Esophagus (tissue), 2 donors: ENCODE data around the gene CACNG4. TPM values are rescaled to one million over a fixed set of nuclear protein-coding genes. Genes with fewer than 3 reads are reported as not detected.

ENCODE experiments used
- H3K27ac ChIP-seq, 2 donors: one replicate each; pipeline ENCODE4 v1.5.1; 2013; ENCODE audit warnings: low read depth in 2 of 2, mild to moderate bottlenecking in 2 of 2, inconsistent platforms in 1 of 2, low read length in 1 of 2, moderate library complexity in 1 of 2
- H3K27me3 ChIP-seq, 2 donors: one replicate each; pipeline ENCODE4 v1.6.1; 2013; ENCODE audit warnings: low read length in 2 of 2, control low read depth in 1 of 2, mild to moderate bottlenecking in 1 of 2; ENCODE audit not compliant: insufficient read depth in 2 of 2, control insufficient read depth in 1 of 2
- H3K36me3 ChIP-seq, 2 donors: one replicate each; pipeline ENCODE4 v1.6.1; 2013; ENCODE audit warnings: low read length in 1 of 2; ENCODE audit not compliant: control insufficient read depth in 2 of 2, insufficient read depth in 2 of 2
- H3K4me1 ChIP-seq, 2 donors: one replicate each; pipeline ENCODE4 v1.6.1; 2013; ENCODE audit warnings: low read length in 1 of 2; ENCODE audit not compliant: control insufficient read depth in 2 of 2, insufficient read depth in 2 of 2
- H3K4me3 ChIP-seq, 2 donors: one replicate each; pipeline ENCODE4 v1.5.1; 2013; ENCODE audit warnings: low read length in 2 of 2, mild to moderate bottlenecking in 2 of 2, low read depth in 1 of 2, moderate library complexity in 1 of 2
- H3K9me3 ChIP-seq, 2 donors: one replicate each; pipeline ENCODE4 v1.6.1; 2013; ENCODE audit warnings: mild to moderate bottlenecking in 2 of 2, low read depth in 1 of 2, low read length in 1 of 2, moderate library complexity in 1 of 2; ENCODE audit not compliant: control insufficient read depth in 2 of 2, insufficient read depth in 1 of 2
- WGBS, 2 donors: extraction: QIAGEN DNeasy Blood & Tissue Kit; methylation state at CpG; one replicate each; pipeline ENCODE4 v1.1.7; 2013; 5-methylcytosine and 5-hydroxymethylcytosine counted together
- polyA plus RNA-seq, 2 donors: library from polyadenylated mRNA; stranded (reverse); fragments of 200-250 nt; gene quantifications; one replicate each; pipeline ENCODE4 v1.2.3, GENCODE V29; 2013
- donor health status: healthy with polysubstance abuse.
- donor health status: Bipolar disorder and iron deficiency.

The CACNG4 gene
- polyA plus RNA-seq, 2 donors, result 0.18 to 0.29 TPM

GRCh38 chr17:67017910-67018309 is 53.4 kb downstream of the CACNG4 start:
- Histone ChIP-seq H3K27ac (no peak overlapping the region), H3K4me1 (no peaks in the 10 kb centered on the region), H3K4me3 (no peak overlapping the region), H3K9me3 (peaks cover 0 to 2% of the 10 kb centered on the region in 2 donors), H3K27me3 (no peaks in the 10 kb centered on the region), H3K36me3 (no peaks in the 10 kb centered on the region)
- WGBS, 2 donors, result 85 to 88% methylated on average over 14 of the region's 14 CpGs

GRCh38 chr17:67018471-67019434 is 54.2 kb downstream of the CACNG4 start:
- no peaks in the 10 kb centered on the region for H3K27me3 ChIP-seq
- H3K36me3 ChIP-seq, result no peaks in the 10 kb centered on the region
- H3K27ac ChIP-seq, result no peak overlapping the region
- no peaks in the 10 kb centered on the region for H3K4me1 ChIP-seq
- peaks cover 0 to 2% of the 10 kb centered on the region in 2 donors for H3K9me3 ChIP-seq
- H3K4me3 ChIP-seq, result no peak overlapping the region
- 77 to 84% methylated on average over 12 of the region's 12 CpGs for WGBS, 2 donors

GRCh38 chr17:67019809-67020208 is 55.3 kb downstream of the CACNG4 start:
- Histone ChIP-seq H3K36me3 (no peaks in the 10 kb centered on the region), H3K4me3 (no peak overlapping the region), H3K4me1 (peaks cover 0 to 2% of the 10 kb centered on the region in 2 donors), H3K27me3 (no peaks in the 10 kb centered on the region), H3K9me3 (peaks cover 0 to 2% of the 10 kb centered on the region in 2 donors), H3K27ac (no peak overlapping the region)
- 72 to 79% methylated on average over 8 of the region's 8 CpGs for WGBS, 2 donors

GRCh38 chr17:67020293-67020766 is 55.8 kb downstream of the CACNG4 start:
- no peak overlapping the region for H3K27ac ChIP-seq
- 69 to 78% methylated on average over 11 of the region's 11 CpGs for WGBS, 2 donors

GRCh38 chr17:67021196-67021595 is 56.7 kb downstream of the CACNG4 start:
- Histone ChIP-seq H3K4me3 (no peak overlapping the region), H3K9me3 (no peaks in the 10 kb centered on the region), H3K4me1 (peaks cover 0 to 4% of the 10 kb centered on the region in 2 donors), H3K27me3 (no peaks in the 10 kb centered on the region), H3K36me3 (no peaks in the 10 kb centered on the region), H3K27ac (no peak overlapping the region)
- 88% methylated on average over 7 of the region's 7 CpGs for WGBS, 2 donors

More at GRCh38 chr17:67020293-67020766, 55.8 kb downstream of the CACNG4 start:
- peaks cover 0 to 4% of the 10 kb centered on the region in 2 donors for H3K4me1 ChIP-seq
- H3K4me3 ChIP-seq, result no peak overlapping the region
- H3K9me3 ChIP-seq, result peaks cover 0 to 2% of the 10 kb centered on the region in 2 donors
- H3K36me3 ChIP-seq, result no peaks in the 10 kb centered on the region
- H3K27me3 ChIP-seq, result no peaks in the 10 kb centered on the region

GRCh38 chr17:67021743-67022450 is 57.4 kb downstream of the CACNG4 start:
- Histone ChIP-seq H3K4me1 (peaks cover 0 to 4% of the 10 kb centered on the region in 2 donors), H3K27ac (no peak overlapping the region), H3K9me3 (no peaks in the 10 kb centered on the region), H3K27me3 (no peaks in the 10 kb centered on the region), H3K4me3 (no peak overlapping the region), H3K36me3 (no peaks in the 10 kb centered on the region)
- 80 to 81% methylated on average over 16 of the region's 16 CpGs for WGBS, 2 donors

- H3K36me3 ChIP-seq, result no peaks in the 10 kb centered on the region
- WGBS, 2 donors, result 91 to 92% methylated on average over 12 of the region's 12 CpGs
- peaks cover 0 to 4% of the 10 kb centered on the region in 2 donors for H3K4me1 ChIP-seq
- H3K27me3 ChIP-seq, result no peaks in the 10 kb centered on the region
- no peaks in the 10 kb centered on the region for H3K9me3 ChIP-seq
- no peak overlapping the region for H3K27ac ChIP-seq
- H3K4me3 ChIP-seq, result no peak overlapping the region
These were observed 57.9 kb downstream of the CACNG4 start for GRCh38 chr17:67022451-67022810.

- H3K27me3 ChIP-seq, result no peaks in the 10 kb centered on the region
- H3K27ac ChIP-seq, result no peak overlapping the region
- H3K36me3 ChIP-seq, result no peaks in the 10 kb centered on the region
- H3K4me1 ChIP-seq, result peaks cover 0 to 4% of the 10 kb centered on the region in 2 donors
- no peaks in the 10 kb centered on the region for H3K9me3 ChIP-seq
- no peak overlapping the region for H3K4me3 ChIP-seq
- WGBS, 2 donors, result 72 to 81% methylated on average over 17 of the region's 17 CpGs
These were observed 60.2 kb downstream of the CACNG4 start for GRCh38 chr17:67024736-67025135.

- Histone ChIP-seq H3K4me1 (peaks cover 0 to 4% of the 10 kb centered on the region in 2 donors), H3K27me3 (no peaks in the 10 kb centered on the region), H3K27ac (no peak overlapping the region), H3K36me3 (no peaks in the 10 kb centered on the region), H3K4me3 (no peak overlapping the region), H3K9me3 (no peaks in the 10 kb centered on the region)
- 73 to 80% methylated on average over 20 of the region's 20 CpGs for WGBS, 2 donors
These were observed 60.8 kb downstream of the CACNG4 start for GRCh38 chr17:67025216-67025792.
